HL-60/S4 treated with retinoic acid at 250 ng/mL for 4 days and 3 days (cell line): ENCODE results near the gene TSPO2.

ENCODE experiments used
- in situ Hi-C: fragments of 300-500 bp; cut with MboI; formaldehyde crosslinking; loops from 2 replicates; pipeline ENCODE4 v1.7.0; 2022; ENCODE audit warnings: low sequenced_read_pairs

Gene TSPO2

DNA sequence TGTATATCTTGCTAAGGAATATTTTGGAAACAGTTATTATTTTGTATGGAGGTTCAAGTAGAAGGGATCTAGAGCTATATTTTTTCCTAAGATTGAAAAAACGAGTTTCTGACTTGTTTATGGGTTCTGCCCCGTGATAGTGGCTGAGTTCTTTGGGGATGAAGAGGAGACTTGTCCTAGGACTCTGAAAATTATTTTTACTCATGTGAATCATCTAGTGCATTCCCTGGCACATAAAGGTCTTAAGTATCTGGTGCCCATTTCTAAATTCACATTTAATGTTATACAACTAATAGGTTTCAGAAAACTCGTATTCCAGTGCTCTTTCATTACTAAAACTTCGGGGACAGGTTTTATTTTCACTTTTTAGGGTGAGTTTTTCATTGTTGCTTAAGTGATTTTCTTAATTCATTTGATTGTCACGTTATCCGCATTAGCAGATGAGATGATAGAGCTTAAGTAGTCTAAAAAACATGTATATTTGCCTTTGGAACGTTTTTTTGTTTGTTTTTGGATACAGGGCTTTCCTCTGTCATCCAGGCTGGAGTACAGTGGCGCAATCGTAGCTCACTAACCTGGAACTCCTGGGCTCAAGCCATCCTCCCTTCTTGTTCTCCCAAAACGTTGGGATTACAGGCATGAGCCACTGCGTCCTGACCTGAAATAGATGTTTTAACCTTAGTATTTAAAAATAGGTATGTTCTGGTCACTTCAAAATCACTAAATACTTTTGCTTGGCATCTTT is 32.6 kb downstream of the TSPO2 start:
- in situ Hi-C loops, result no loop called here

DNA sequence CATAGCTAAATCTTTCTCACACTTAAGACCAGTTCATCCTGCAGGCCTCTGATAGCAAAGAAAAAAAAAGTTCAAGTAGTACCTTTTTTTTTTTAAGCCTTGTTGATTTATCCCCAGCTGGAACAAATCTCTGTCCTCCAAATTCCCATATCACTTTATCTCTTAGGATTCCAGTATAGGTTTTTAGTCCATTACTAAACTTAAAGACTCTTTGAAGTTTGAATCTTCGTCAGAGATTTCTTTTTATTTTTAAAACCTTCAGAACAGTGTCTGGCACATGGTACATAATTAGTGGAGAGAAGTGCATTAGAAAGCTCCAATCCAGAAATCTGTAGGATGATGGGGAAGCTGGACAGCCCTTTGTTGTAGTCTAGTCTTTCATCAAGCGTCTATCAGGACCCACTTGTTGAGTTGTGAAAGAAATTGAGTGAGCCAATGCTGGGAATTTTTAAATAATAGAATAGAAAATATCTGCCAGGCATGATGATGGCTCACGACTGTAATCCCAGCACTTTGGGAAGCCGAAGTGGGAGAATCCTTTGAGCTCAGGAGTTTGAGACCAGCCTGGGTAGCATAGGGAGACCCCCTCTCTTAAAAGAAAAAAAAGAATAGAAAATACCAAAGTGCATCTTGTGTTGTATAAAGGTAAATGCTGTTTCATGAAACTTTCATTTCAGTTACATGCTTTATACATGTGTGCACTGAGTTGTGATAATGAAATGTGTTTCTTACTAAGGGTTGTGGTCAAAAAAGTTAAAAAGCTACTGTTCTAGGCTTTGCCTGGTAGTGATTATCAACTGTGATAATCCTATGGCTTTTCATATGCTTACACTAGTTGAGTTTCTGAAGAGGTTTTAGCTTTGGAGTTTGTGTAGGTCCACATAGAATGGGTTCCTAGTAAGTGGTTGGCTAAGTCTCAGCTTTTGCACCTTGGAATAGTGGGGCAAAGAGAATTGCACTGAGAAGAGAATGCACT is 33.7 kb downstream of the TSPO2 start:
- in situ Hi-C loops, result no loop called here

DNA sequence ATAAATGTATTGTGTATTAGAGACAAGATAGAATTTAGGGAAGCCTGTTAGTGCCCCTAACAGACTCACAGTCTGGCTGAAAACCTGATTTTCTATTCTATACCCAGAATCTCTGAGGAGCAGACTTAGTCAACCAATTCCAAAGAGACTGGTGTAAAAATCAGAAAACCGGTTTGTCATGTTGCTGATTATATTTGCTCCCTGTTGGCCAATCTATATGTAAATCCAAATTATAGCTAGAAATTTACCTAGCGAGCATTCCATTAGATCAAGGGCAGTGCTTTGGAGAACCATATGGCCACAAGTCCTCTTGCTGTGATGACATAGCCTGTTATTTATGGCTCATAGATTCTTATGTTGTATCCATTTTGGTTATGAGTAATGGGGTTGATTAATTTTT is 35.3 kb downstream of the TSPO2 start:
- in situ Hi-C loops, result no loop called here

GRCh38 chr6:41078101-41078500 is 35.8 kb downstream of the TSPO2 start:
- in situ Hi-C loops, result no loop called here

DNA sequence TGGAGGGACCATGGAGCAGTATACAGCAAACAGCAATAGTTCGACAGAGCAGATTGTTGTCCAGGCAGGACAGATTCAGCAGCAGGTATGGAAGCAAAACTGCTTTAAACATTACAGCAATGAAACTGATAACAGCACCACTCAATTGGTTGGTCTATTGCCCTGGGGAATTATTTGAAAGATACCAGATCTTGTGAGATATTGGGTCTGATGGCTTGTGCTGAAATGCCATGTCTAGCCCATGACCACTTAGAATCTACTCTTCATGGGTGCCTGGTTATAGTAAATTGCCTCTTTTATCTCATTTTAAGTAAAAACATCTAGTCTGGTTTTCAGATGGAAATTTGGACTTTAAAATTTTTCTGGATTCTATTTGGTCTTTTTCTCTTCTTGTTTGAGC is 36.8 kb downstream of the TSPO2 start:
- in situ Hi-C loops, result no loop called here

DNA sequence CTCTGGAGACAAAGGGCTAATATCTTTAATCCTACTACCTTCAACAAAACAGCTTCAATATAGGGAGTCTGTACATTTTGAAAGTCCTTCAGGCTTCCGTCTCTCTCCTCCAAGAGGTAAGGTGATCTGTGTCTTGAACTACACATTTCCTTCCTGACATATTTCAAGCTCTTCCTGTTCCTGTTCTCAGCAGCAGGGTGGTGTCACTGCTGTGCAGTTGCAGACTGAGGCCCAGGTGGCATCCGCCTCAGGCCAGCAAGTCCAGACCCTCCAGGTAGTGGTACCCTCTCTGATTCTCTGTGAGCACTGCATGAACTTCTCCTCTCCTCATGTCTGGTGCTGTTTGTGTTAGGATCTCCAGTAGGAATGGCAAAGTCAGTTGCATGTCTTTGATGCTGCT is 38.4 kb downstream of the TSPO2 start:
- in situ Hi-C loops, result loop anchor here (10.0 kb wide), 1 partner anchor 234 kb away; no protein-coding TSS in a partner anchor

DNA sequence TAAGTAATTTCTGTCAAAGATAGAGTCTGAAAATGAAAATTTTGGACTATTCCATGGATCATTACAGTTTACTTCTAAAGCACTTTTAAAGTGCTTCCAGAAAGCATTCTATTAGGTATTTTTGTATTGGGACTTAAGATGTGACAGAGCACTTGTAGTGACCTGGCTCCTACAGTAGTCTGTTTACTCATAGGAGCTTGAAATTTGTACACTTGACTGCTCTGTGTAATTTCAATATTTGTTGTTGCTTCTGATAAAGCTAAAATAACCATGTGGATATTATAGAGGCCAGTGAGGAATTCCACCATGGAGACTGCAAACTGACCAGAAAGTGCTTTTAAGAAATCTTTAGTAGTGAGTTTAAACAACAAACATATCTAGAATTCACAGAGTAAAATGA is 40.8 kb downstream of the TSPO2 start:
- in situ Hi-C loops, result loop anchor here (10.0 kb wide), 1 partner anchor 232 kb away; no protein-coding TSS in a partner anchor

DNA sequence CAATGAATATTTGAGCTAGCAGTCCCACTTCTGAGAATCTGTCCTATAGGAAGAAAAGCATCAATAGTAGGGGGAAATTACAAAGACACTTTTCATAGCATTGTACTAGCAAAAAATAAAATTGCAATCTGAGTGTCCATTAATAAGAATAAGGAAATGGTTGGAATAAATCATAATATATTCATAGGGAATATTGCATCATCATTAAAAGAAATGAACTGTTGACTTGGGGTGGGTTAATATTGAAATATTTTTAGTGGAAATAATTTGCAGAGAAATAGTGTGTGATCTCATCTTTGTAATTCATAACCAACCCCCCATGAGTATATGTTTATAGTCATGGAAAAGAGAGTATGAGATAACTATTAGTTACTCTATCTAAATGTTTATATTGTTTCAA is 42.9 kb downstream of the TSPO2 start:
- in situ Hi-C loops, result loop anchor here (10.0 kb wide), 1 partner anchor 230 kb away; no protein-coding TSS in a partner anchor

DNA sequence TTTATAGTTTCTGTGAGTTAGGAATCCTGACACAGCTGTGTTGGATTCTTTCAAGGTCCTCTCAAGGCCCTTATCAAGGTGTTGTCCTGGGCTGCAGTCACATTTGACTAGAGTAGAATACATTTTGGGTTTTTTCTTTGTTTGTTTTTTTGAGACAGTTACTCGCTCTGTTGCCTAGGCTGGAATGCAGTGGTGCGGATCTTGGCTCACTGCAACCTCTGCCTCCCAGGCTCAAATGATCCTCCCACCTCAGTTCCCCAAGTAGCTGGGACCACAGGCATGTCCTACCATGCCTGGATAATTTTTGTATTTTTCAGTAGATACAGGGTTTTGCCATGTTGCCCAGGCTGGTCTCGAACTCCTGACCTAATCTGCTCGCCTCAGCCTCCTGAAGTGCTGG is 46.2 kb downstream of the TSPO2 start:
- in situ Hi-C loops, result loop anchor here (10.0 kb wide), 1 partner anchor 226 kb away; no protein-coding TSS in a partner anchor

GRCh38 chr6:41090841-41091761 is 48.8 kb downstream of the TSPO2 start:
- in situ Hi-C loops, result no loop called here

DNA sequence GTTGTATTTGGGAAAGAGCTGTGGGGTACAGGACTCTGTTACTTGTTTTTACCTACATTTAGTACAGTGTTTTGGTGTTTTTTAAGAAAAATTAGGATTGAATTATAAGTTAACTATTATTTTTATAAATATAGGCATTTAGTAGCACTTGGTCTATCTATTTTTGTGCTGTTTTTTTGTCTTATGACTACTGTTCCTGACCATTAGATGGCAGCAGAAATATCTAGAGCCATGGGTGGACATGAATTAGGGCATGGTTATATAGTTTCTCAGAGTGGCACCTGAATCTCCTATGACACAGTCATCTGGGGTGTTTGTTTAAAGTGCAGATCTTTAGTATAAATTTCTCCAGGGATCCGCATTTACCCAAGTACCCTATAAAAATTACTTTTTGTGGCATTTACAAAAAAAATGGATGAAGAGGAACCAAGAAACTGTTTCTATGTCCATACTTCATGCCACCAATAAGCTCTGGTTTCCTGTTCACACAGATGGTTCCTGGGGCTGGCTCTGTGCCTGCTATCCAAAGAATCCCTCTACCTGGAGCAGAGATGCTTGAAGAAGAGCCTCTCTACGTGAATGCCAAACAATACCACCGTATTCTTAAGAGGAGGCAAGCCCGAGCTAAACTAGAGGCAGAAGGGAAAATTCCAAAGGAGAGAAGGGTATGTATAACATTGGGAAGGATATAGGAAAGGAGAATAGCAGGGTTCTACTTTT is 50.3 kb downstream of the TSPO2 start:
- in situ Hi-C loops, result no loop called here

DNA sequence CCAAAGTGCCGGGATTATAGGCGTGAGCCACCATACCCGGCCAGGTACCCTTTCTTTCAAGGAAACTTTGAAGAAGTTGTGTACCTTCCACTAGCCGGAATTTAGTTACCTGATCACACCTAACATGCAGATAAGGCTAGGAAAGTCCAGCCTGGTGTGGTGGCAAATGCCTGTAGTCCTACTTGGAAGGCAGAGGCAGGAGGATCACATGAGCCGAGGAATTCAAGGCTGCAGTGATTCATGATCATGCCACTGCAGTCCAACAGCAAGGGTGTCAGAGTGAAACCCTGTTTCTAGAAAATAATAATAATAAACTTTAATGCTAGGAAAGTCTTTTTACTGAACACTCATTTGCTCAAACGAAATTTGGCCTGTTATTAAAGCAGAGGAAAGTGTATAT is 51.5 kb downstream of the TSPO2 start:
- in situ Hi-C loops, result no loop called here
